GM23338 (cell line): Measurements from ENCODE around the gene ALDH5A1.

ENCODE experiments used
- CREB1 ChIP-seq: fragments of 250-450 bp; sonication (Bioruptor Pico); IDR thresholded peaks from 2 replicates; pipeline ENCODE4 v1.5.0; 2020; ENCODE audit warnings: low read depth, mild to moderate bottlenecking, moderate library complexity
- EZH2 ChIP-seq: fragments of 200-600 bp; sonication (generic); IDR thresholded peaks from one replicate; pipeline ENCODE4 v1.8.0; 2017; ENCODE audit warnings: antibody characterized with exemption, mild to moderate bottlenecking, low read depth; ENCODE audit not compliant: unreplicated experiment
- EZH2phosphoT487 ChIP-seq: fragments of 200-600 bp; sonication (generic); IDR thresholded peaks from one replicate; pipeline ENCODE4 v1.8.1; 2018; ENCODE audit warnings: antibody characterized with exemption; ENCODE audit not compliant: unreplicated experiment
- JUNB ChIP-seq: IDR thresholded peaks from one replicate; pipeline ENCODE4 v1.6.1; 2016; ENCODE audit warnings: antibody characterized with exemption; ENCODE audit not compliant: unreplicated experiment
- NANOG ChIP-seq: IDR thresholded peaks from 2 replicates; pipeline ENCODE4 v1.6.1; 2016; ENCODE audit warnings: antibody characterized with exemption, borderline replicate concordance
- POLR2AphosphoS5 ChIP-seq: IDR thresholded peaks from 2 replicates; pipeline ENCODE4 v1.6.1; 2016; ENCODE audit warnings: antibody characterized with exemption, low read depth
- STAT1 ChIP-seq: IDR thresholded peaks from one replicate; pipeline ENCODE4 v1.6.1; 2016; ENCODE audit warnings: antibody characterized with exemption; ENCODE audit not compliant: unreplicated experiment
- ZNF114 ChIP-seq: fragments of 250-450 bp; sonication (Bioruptor Pico); IDR thresholded peaks from 2 replicates; pipeline ENCODE4 v1.5.0; 2020; ENCODE audit warnings: mild to moderate bottlenecking, moderate library complexity
- ZNF331 ChIP-seq: fragments of 250-450 bp; sonication (Bioruptor Pico); IDR thresholded peaks from 2 replicates; pipeline ENCODE4 v1.5.0; 2020; ENCODE audit warnings: low read depth, mild to moderate bottlenecking, moderate library complexity
- TF ChIP-seq, protein P1 (sequence below), 2 experiments: fragments of 200-600 bp in 1 of 2; sonication (generic) in 1 of 2; conservative IDR thresholded peaks; 2 replicates each; pipeline versions ENCODE4 v1.5.1 to v1.6.1; 2016 to 2017; ENCODE audit warnings: antibody characterized with exemption in 2 of 2, low read depth in 2 of 2, mild to moderate bottlenecking in 2 of 2, moderate library complexity in 1 of 2
- TF ChIP-seq, protein P2 (sequence below): IDR thresholded peaks from one replicate; pipeline ENCODE4 v1.6.1; 2018; ENCODE audit warnings: antibody characterized with exemption; ENCODE audit not compliant: unreplicated experiment
- TF ChIP-seq, protein P3 (sequence below): IDR thresholded peaks from 2 replicates; pipeline ENCODE4 v1.6.1; 2016; ENCODE audit warnings: antibody characterized with exemption
- TF ChIP-seq, protein P4 (sequence below): fragments of 250-450 bp; sonication (Bioruptor Pico); IDR thresholded peaks from 2 replicates; pipeline ENCODE4 v1.5.0; 2020; ENCODE audit warnings: mild to moderate bottlenecking, moderate library complexity

DNA sequence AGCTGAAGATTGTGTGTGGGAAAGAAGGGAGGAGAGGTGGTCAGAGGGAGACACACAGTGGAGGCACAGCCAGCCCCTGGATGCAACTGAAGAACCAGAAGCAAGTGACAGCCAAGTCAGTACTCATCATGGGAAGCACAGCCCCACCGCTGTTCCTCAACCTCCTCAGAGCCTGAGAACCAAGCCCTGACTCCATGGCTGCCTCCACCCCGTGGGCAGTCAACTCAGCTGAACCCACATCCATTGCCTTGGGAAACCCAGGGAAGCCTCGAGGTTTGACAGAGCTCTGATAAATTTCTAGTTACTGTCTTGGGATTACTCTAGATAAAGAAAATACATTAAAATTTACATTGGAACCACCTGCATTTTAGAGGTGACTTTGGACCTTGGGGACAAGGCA lies 29.6 kb downstream of the ALDH5A1 start:
- TF ChIP-seq, protein P1, sequence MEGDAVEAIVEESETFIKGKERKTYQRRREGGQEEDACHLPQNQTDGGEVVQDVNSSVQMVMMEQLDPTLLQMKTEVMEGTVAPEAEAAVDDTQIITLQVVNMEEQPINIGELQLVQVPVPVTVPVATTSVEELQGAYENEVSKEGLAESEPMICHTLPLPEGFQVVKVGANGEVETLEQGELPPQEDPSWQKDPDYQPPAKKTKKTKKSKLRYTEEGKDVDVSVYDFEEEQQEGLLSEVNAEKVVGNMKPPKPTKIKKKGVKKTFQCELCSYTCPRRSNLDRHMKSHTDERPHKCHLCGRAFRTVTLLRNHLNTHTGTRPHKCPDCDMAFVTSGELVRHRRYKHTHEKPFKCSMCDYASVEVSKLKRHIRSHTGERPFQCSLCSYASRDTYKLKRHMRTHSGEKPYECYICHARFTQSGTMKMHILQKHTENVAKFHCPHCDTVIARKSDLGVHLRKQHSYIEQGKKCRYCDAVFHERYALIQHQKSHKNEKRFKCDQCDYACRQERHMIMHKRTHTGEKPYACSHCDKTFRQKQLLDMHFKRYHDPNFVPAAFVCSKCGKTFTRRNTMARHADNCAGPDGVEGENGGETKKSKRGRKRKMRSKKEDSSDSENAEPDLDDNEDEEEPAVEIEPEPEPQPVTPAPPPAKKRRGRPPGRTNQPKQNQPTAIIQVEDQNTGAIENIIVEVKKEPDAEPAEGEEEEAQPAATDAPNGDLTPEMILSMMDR (conservative IDR thresholded peaks at IDR 0.05; ENCODE audit: low read depth in 2 of 2), result no peak
- TF ChIP-seq EZH2phosphoT487, result no peak
- no peak for TF ChIP-seq POLR2AphosphoS5
- no peak for TF ChIP-seq EZH2
- TF ChIP-seq, protein P2, sequence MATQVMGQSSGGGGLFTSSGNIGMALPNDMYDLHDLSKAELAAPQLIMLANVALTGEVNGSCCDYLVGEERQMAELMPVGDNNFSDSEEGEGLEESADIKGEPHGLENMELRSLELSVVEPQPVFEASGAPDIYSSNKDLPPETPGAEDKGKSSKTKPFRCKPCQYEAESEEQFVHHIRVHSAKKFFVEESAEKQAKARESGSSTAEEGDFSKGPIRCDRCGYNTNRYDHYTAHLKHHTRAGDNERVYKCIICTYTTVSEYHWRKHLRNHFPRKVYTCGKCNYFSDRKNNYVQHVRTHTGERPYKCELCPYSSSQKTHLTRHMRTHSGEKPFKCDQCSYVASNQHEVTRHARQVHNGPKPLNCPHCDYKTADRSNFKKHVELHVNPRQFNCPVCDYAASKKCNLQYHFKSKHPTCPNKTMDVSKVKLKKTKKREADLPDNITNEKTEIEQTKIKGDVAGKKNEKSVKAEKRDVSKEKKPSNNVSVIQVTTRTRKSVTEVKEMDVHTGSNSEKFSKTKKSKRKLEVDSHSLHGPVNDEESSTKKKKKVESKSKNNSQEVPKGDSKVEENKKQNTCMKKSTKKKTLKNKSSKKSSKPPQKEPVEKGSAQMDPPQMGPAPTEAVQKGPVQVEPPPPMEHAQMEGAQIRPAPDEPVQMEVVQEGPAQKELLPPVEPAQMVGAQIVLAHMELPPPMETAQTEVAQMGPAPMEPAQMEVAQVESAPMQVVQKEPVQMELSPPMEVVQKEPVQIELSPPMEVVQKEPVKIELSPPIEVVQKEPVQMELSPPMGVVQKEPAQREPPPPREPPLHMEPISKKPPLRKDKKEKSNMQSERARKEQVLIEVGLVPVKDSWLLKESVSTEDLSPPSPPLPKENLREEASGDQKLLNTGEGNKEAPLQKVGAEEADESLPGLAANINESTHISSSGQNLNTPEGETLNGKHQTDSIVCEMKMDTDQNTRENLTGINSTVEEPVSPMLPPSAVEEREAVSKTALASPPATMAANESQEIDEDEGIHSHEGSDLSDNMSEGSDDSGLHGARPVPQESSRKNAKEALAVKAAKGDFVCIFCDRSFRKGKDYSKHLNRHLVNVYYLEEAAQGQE, result no peak
- TF ChIP-seq, protein P3, sequence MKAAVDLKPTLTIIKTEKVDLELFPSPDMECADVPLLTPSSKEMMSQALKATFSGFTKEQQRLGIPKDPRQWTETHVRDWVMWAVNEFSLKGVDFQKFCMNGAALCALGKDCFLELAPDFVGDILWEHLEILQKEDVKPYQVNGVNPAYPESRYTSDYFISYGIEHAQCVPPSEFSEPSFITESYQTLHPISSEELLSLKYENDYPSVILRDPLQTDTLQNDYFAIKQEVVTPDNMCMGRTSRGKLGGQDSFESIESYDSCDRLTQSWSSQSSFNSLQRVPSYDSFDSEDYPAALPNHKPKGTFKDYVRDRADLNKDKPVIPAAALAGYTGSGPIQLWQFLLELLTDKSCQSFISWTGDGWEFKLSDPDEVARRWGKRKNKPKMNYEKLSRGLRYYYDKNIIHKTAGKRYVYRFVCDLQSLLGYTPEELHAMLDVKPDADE, result no peak
- no peak for TF ChIP-seq CREB1
- TF ChIP-seq JUNB, result no peak
- TF ChIP-seq NANOG, result no peak
- no peak for TF ChIP-seq STAT1
- TF ChIP-seq, protein P4, sequence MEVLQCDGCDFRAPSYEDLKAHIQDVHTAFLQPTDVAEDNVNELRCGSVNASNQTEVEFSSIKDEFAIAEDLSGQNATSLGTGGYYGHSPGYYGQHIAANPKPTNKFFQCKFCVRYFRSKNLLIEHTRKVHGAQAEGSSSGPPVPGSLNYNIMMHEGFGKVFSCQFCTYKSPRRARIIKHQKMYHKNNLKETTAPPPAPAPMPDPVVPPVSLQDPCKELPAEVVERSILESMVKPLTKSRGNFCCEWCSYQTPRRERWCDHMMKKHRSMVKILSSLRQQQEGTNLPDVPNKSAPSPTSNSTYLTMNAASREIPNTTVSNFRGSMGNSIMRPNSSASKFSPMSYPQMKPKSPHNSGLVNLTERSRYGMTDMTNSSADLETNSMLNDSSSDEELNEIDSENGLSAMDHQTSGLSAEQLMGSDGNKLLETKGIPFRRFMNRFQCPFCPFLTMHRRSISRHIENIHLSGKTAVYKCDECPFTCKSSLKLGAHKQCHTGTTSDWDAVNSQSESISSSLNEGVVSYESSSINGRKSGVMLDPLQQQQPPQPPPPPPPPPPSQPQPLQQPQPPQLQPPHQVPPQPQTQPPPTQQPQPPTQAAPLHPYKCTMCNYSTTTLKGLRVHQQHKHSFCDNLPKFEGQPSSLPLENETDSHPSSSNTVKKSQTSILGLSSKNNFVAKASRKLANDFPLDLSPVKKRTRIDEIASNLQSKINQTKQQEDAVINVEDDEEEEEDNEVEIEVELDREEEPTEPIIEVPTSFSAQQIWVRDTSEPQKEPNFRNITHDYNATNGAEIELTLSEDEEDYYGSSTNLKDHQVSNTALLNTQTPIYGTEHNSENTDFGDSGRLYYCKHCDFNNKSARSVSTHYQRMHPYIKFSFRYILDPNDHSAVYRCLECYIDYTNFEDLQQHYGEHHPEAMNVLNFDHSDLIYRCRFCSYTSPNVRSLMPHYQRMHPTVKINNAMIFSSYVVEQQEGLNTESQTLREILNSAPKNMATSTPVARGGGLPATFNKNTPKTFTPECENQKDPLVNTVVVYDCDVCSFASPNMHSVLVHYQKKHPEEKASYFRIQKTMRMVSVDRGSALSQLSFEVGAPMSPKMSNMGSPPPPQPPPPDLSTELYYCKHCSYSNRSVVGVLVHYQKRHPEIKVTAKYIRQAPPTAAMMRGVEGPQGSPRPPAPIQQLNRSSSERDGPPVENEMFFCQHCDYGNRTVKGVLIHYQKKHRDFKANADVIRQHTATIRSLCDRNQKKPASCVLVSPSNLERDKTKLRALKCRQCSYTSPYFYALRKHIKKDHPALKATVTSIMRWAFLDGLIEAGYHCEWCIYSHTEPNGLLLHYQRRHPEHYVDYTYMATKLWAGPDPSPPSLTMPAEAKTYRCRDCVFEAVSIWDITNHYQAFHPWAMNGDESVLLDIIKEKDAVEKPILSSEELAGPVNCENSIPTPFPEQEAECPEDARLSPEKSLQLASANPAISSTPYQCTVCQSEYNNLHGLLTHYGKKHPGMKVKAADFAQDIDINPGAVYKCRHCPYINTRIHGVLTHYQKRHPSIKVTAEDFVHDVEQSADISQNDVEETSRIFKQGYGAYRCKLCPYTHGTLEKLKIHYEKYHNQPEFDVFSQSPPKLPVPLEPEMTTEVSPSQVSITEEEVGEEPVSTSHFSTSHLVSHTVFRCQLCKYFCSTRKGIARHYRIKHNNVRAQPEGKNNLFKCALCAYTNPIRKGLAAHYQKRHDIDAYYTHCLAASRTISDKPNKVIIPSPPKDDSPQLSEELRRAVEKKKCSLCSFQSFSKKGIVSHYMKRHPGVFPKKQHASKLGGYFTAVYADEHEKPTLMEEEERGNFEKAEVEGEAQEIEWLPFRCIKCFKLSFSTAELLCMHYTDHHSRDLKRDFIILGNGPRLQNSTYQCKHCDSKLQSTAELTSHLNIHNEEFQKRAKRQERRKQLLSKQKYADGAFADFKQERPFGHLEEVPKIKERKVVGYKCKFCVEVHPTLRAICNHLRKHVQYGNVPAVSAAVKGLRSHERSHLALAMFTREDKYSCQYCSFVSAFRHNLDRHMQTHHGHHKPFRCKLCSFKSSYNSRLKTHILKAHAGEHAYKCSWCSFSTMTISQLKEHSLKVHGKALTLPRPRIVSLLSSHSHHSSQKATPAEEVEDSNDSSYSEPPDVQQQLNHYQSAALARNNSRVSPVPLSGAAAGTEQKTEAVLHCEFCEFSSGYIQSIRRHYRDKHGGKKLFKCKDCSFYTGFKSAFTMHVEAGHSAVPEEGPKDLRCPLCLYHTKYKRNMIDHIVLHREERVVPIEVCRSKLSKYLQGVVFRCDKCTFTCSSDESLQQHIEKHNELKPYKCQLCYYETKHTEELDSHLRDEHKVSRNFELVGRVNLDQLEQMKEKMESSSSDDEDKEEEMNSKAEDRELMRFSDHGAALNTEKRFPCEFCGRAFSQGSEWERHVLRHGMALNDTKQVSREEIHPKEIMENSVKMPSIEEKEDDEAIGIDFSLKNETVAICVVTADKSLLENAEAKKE (CRISPR knock-in tag), result no peak
- TF ChIP-seq ZNF331 (CRISPR knock-in tag), result no peak
- TF ChIP-seq ZNF114, result no peak
